ENCODE results near the gene CCDC33. TPM values are rescaled to one million over a fixed set of nuclear protein-coding genes. Genes with fewer than 3 reads are reported as not detected.
A peak's percentile ranks its signal among the peaks of the same experiment; 100 is the strongest.

CCDC33 gene
- total RNA-seq, 2 donors from 2014 or later, result not detected

DNA sequence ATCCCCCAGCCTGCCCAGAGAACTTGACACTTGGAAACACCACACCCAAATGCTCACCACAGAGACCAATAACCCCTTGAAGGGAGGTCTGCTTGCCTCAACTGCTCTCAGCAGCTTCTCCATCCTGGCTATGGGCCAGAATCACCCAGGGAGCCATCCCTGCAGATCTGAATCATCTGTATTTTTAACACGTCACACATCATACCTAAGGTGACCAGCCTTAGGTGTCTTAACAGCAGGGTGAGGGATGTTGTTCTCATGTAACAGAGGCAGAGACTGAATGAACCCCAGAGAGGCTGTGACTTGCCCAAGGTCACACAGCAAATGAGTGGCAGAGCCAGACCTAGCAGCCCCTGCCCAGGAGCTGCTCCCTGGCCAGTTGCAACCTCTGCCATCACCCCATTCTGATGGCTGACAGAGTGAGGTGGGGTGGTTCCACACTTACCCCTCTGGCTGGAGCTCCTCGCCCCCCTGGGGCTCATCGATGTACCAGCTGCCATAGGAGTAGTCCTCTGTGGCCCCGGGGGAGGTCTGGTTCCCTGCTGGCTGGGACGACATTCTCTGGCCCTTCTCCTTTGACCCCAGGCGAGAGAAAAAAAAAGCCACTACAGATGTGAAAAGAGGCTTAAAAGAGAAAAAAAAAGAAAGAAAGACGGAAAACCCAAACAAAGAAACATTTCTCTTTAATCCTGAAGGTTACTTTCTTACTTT is 34.3 kb upstream of the CCDC33 start:
- ATAC-seq (replicated peaks in 1 of 2) (peak in 1 of 2 donors; percentile 19), DNase-seq (no peak)
- H3K36me3 Mint-ChIP-seq (ENCODE audit: insufficient read depth in 2 of 2), result no peaks in the 10 kb centered on the region
- H3K27ac Mint-ChIP-seq, result peak overlapping the region; percentile 74
- H3K4me1 Mint-ChIP-seq (ENCODE audit: low read depth), result peaks cover 8% of the 10 kb centered on the region
- peaks cover 20% of the 10 kb centered on the region for H3K27me3 Mint-ChIP-seq (ENCODE audit: low read depth)
- H3K4me3 Mint-ChIP-seq, result no peak overlapping the region
- no peaks in the 10 kb centered on the region for H3K9me3 Mint-ChIP-seq

DNA sequence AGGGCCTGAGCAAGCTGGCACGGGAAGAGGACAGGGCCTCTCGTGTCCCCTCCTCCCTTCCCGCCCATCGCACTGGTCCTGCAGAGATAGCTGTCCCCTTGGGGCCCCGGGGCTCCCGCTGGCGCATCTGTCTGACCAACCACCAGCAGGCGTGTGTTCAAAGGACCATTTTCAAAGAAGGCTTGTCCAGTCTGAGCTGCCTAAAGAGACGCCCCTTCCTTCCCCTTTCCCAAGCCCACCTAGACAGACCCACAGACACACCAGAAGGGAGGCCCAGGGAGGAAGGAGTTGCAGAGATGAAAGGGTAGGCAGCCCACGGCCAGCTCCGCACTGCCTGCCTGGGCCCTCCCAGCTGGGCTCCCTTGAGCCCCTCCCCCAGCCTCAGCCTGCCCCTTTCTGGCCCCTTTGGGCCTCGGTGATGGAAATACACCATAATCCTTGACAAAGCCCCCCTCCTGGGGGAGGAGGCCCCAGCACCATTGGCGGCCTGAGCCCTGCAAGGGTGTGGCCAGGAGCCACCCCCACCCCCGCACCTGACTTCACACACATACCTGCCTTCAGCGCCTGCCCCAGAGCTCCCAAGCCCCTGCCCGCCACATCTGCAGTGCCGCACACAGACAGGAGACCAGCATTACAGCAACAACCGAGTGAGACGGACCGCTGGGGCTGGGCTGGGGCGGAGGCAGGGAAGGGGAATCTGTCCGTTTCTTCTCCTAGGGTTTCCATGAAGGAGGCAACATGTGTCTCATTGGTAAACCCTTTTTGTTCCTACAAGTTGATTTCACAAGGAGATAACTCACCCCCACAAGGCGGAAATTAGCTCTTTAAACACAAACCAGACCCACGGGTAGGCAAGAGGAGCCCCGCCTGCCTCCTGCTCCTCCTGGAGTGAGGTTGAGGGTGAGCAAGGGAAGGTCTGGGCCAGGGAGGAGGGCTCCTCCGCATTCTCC is 33.4 kb upstream of the CCDC33 start, which contains the start of gene STRA6:
TSS of gene STRA6 (minus strand) at position 336 of the 950 bp plus-strand sequence. CDS start 520 bp downstream, outside the sequence.
- H3K27me3 Mint-ChIP-seq (ENCODE audit: low read depth), result peaks cover 27% of the 10 kb centered on the region
- H3K4me1 Mint-ChIP-seq (ENCODE audit: low read depth), result peaks cover 8% of the 10 kb centered on the region
- no peak within 1 kb of the TSS for H3K4me3 Mint-ChIP-seq
- DNase-seq (no peak), ATAC-seq (replicated peaks in 1 of 2) (no peak)
- peak within 1 kb of the TSS; percentile 74 for H3K27ac Mint-ChIP-seq
- H3K36me3 Mint-ChIP-seq (ENCODE audit: insufficient read depth in 2 of 2), result no peaks in the 10 kb centered on the region
- H3K9me3 Mint-ChIP-seq, result no peaks in the 10 kb centered on the region

DNA sequence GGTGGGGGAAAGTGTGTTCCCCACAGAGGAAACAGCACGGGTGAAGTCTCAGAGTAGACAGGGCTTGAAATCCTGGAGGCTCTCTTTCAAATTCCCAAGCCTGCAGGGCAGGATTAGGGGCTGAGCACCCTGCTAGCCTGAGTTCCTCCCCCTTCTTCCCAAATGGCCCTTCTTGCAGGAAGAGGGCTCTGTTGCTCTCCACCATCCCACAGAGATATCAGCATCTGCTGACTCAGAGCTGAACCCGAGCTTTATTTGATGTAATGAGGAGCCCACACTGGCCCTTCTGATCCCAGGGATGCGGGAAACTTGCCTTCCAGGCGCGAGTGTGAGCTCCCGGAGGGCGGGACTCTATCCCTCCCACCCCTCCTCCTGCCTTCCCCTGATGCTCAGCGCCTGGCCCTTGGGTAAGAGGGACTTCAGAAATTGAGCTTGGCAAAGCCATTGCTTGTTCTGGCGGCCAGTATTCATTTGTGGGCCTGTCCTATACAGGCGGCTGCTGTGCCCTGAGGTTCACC is 32.2 kb upstream of the CCDC33 start:
- H3K9me3 Mint-ChIP-seq, result no peaks in the 10 kb centered on the region
- peaks cover 8% of the 10 kb centered on the region for H3K4me1 Mint-ChIP-seq (ENCODE audit: low read depth)
- H3K27ac Mint-ChIP-seq, result no peak overlapping the region
- H3K4me3 Mint-ChIP-seq, result no peak overlapping the region
- DNase-seq (no peak), ATAC-seq (replicated peaks in 1 of 2) (no peak)
- H3K36me3 Mint-ChIP-seq (ENCODE audit: insufficient read depth in 2 of 2), result no peaks in the 10 kb centered on the region
- H3K27me3 Mint-ChIP-seq (ENCODE audit: low read depth), result peaks cover 35% of the 10 kb centered on the region

- peaks cover 4% of the 10 kb centered on the region for H3K4me1 Mint-ChIP-seq (ENCODE audit: low read depth)
- H3K27ac Mint-ChIP-seq, result no peak overlapping the region
- H3K36me3 Mint-ChIP-seq (ENCODE audit: insufficient read depth in 2 of 2), result no peaks in the 10 kb centered on the region
- H3K9me3 Mint-ChIP-seq, result no peaks in the 10 kb centered on the region
- no peak for ATAC-seq (replicated peaks in 1 of 2)
- H3K27me3 Mint-ChIP-seq (ENCODE audit: low read depth), result peaks cover 39% of the 10 kb centered on the region
- no peak overlapping the region for H3K4me3 Mint-ChIP-seq
- DNase-seq, result no peak
Observed at GRCh38 chr15:74205582-74205947, 30.6 kb upstream of the CCDC33 start.

- H3K27ac Mint-ChIP-seq, result no peak overlapping the region
- no peak for DNase-seq
Observed at GRCh38 chr15:74206801-74207281, 29.3 kb upstream of the CCDC33 start.

DNA sequence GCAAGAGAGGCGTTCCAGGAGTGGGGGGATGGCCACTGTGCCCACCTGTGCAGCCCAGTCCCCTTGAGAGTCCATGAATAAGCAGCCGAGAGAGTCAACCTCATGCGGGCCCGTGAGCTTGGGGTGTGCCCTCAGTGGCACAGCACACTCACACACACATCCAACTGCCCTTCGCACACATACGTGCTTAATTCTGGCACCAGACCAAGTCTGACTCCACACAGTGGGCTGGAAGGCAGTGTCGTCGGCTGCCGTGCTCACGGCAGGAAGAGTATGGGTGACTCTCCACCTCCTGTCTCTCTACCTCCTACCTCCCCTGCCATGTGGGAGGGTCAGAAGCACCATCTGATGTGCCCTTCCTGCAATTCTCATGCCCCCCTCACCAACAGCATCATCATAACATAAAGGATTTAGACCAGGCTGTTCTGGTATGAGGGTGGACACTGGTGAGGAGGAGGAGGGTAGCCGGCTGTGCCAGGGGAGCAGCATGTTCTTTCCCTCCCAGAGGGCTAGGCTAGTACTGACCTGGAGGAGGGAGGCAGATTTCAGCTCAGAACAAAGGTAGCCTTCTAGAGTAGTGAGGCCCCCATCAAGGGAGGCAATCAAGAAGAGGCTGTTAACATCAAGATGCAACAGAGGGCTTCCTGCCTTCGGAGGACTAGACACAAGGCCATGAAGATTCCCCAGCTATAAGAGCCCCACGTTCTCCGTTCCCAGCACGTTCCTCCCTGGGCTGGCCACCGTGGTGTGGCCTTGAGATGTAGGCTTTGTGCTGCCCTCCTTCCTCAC is 28.3 kb upstream of the CCDC33 start:
- ATAC-seq (replicated peaks in 1 of 2) (no peak), DNase-seq (no peak)
- no peaks in the 10 kb centered on the region for H3K36me3 Mint-ChIP-seq (ENCODE audit: insufficient read depth in 2 of 2)
- no peak overlapping the region for H3K4me3 Mint-ChIP-seq
- H3K4me1 Mint-ChIP-seq (ENCODE audit: low read depth), result no peaks in the 10 kb centered on the region
- H3K9me3 Mint-ChIP-seq, result no peaks in the 10 kb centered on the region
- H3K27ac Mint-ChIP-seq, result no peak overlapping the region
- peaks cover 36% of the 10 kb centered on the region for H3K27me3 Mint-ChIP-seq (ENCODE audit: low read depth)

More at GRCh38 chr15:74206801-74207281, 29.3 kb upstream of the CCDC33 start:
- Mint-ChIP-seq H3K4me1 (ENCODE audit: low read depth) (no peaks in the 10 kb centered on the region), H3K36me3 (ENCODE audit: insufficient read depth in 2 of 2) (no peaks in the 10 kb centered on the region), H3K9me3 (no peaks in the 10 kb centered on the region), H3K27me3 (ENCODE audit: low read depth) (peaks cover 39% of the 10 kb centered on the region), H3K4me3 (no peak overlapping the region)
- ATAC-seq (replicated peaks in 1 of 2), result no peak

GRCh38 chr15:74208496-74208895 is 27.6 kb upstream of the CCDC33 start:
- DNase-seq (no peak), ATAC-seq (replicated peaks in 1 of 2) (no peak)
- no peaks in the 10 kb centered on the region for H3K36me3 Mint-ChIP-seq (ENCODE audit: insufficient read depth in 2 of 2)
- no peak overlapping the region for H3K27ac Mint-ChIP-seq
- H3K9me3 Mint-ChIP-seq, result no peaks in the 10 kb centered on the region
- peaks cover 29% of the 10 kb centered on the region for H3K27me3 Mint-ChIP-seq (ENCODE audit: low read depth)
- no peak overlapping the region for H3K4me3 Mint-ChIP-seq
- no peaks in the 10 kb centered on the region for H3K4me1 Mint-ChIP-seq (ENCODE audit: low read depth)

DNA sequence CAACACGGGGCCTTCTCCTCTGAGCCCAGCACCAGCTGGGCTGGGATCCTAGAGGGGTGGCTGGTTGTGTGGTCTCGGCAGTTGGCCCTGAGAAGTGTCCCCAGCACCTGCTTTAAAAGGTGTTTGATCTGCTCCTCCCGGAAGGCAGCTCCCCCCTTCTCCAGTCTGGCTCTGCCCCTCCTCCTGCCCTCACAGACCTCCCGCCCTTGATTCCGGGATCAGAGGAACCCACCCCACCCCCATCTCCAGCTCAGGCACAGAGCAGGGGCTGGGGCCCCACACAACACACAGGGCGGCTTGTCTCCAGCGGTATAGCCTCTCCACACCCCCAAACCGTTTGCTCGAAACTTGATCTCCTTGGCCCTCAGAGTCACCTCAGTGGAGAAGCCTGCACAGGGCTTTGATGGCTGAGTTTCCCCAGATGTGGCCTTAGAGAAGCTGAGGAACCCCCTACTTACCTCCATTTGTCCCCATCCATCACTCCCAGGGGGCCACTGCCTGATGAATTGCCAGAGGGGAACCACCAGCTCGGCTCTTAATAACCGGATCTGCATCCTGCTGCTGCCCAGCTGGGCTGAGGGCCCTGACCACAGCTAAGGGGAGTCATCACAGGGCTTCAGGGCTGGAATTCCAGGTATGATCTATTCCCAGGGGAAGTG is 27.1 kb upstream of the CCDC33 start:
- ATAC-seq (replicated peaks in 1 of 2) (no peak), DNase-seq (no peak)
- peaks cover 27% of the 10 kb centered on the region for H3K27me3 Mint-ChIP-seq (ENCODE audit: low read depth)
- no peak overlapping the region for H3K27ac Mint-ChIP-seq
- no peaks in the 10 kb centered on the region for H3K4me1 Mint-ChIP-seq (ENCODE audit: low read depth)
- no peak overlapping the region for H3K4me3 Mint-ChIP-seq
- H3K36me3 Mint-ChIP-seq (ENCODE audit: insufficient read depth in 2 of 2), result no peaks in the 10 kb centered on the region
- no peaks in the 10 kb centered on the region for H3K9me3 Mint-ChIP-seq

DNA sequence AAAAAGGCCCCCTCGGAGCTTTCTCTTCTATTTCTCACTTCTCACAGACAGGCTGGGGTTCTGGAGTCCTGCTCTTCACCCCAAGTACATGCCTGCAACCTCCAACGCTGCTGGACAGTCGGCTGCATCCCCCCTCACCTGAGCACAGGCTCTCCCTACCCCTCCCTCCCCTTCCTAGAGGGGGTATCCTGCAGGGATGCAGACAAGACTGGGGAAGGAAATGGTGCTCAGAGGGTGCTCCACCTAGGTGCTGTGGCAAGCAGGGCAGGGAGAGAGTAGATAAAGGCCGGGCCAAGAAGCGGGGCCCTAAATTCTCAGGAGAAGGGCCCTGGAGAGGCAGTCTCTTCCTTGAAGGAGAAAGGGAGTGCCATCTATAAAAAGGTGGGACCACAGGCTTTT is 26.6 kb upstream of the CCDC33 start:
- no peak overlapping the region for H3K27ac Mint-ChIP-seq
- ATAC-seq (replicated peaks in 1 of 2) (no peak), DNase-seq (no peak)
- H3K9me3 Mint-ChIP-seq, result no peaks in the 10 kb centered on the region
- H3K4me3 Mint-ChIP-seq, result no peak overlapping the region
- no peaks in the 10 kb centered on the region for H3K4me1 Mint-ChIP-seq (ENCODE audit: low read depth)
- H3K27me3 Mint-ChIP-seq (ENCODE audit: low read depth), result peaks cover 25% of the 10 kb centered on the region
- no peaks in the 10 kb centered on the region for H3K36me3 Mint-ChIP-seq (ENCODE audit: insufficient read depth in 2 of 2)

DNA sequence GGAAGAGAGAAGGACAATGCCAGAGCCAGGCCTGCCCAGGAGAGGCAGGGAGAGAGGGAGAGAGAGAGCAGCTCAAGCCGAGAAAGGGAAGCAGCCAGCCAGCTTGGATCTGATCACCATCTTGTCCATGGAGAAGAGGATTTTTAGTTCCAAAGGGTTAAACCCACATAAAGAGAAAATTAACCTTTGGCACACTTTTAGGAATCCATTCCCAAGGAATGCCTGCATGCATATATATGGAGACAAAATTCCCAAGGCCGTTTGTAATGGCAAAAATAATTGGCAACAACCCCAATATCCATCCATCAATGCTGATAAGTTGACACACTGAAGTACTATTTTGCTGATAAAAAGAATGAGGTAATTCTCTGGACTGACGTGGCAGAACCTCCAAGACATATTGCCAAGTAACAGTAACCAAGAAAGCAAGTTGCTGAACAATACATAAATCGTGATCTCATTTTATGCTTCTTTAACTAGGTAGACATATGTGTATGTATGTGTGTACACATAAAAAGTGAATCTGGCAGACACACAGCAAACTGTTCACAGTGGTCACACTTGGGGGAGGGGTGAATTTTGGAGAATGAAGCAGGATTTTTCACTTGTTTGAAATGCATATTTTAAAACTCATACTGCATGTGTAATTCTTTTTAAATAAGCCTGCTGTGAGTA is 26.0 kb upstream of the CCDC33 start:
- H3K4me1 Mint-ChIP-seq (ENCODE audit: low read depth), result no peaks in the 10 kb centered on the region

GRCh38 chr15:74210729-74211128 is 25.4 kb upstream of the CCDC33 start:
- H3K4me3 Mint-ChIP-seq, result no peak overlapping the region
- H3K27ac Mint-ChIP-seq, result no peak overlapping the region
- H3K9me3 Mint-ChIP-seq, result no peaks in the 10 kb centered on the region
- H3K27me3 Mint-ChIP-seq (ENCODE audit: low read depth), result peaks cover 18% of the 10 kb centered on the region
- no peaks in the 10 kb centered on the region for H3K4me1 Mint-ChIP-seq (ENCODE audit: low read depth)
- no peaks in the 10 kb centered on the region for H3K36me3 Mint-ChIP-seq (ENCODE audit: insufficient read depth in 2 of 2)
- no peak for DNase-seq
- no peak for ATAC-seq (replicated peaks in 1 of 2)

More for the DNA sequence above, 26.0 kb upstream of the CCDC33 start:
- ATAC-seq (replicated peaks in 1 of 2) (no peak), DNase-seq (no peak)
- Mint-ChIP-seq H3K9me3 (no peaks in the 10 kb centered on the region), H3K36me3 (ENCODE audit: insufficient read depth in 2 of 2) (no peaks in the 10 kb centered on the region), H3K27ac (no peak overlapping the region), H3K4me3 (no peak overlapping the region), H3K27me3 (ENCODE audit: low read depth) (peaks cover 19% of the 10 kb centered on the region)

DNA sequence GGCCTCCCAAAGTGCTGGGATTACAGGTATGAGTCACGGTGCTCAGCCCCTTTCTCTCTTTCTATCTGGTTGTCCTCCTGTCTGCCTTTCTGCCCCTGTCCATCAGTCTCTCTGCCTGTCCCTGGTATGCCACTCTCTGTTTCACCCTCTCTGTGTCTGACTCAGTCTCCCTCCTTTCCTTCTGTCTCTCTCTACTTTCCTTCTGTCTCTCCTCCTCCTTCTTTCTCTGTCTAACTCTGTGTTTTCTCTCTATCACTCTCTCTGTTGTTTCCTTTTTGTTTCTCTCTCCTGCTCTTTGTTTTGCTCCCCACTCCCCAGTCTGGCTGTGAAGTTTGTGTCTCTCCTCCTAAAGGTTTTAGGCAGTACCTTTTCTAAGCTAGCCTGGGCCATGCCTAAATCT is 24.5 kb upstream of the CCDC33 start:
- no peak for DNase-seq
- H3K9me3 Mint-ChIP-seq, result no peaks in the 10 kb centered on the region
- no peak overlapping the region for H3K4me3 Mint-ChIP-seq
- H3K36me3 Mint-ChIP-seq (ENCODE audit: insufficient read depth in 2 of 2), result no peaks in the 10 kb centered on the region
- no peak overlapping the region for H3K27ac Mint-ChIP-seq
- H3K27me3 Mint-ChIP-seq (ENCODE audit: low read depth), result peaks cover 18% of the 10 kb centered on the region
- ATAC-seq (replicated peaks in 1 of 2), result no peak
- no peaks in the 10 kb centered on the region for H3K4me1 Mint-ChIP-seq (ENCODE audit: low read depth)
